Cardiac muscle cell (in vitro differentiated cells and primary cell): ENCODE results near the gene LKAAEAR1. TPM values are rescaled to one million over a fixed set of nuclear protein-coding genes. Genes with fewer than 3 reads are reported as not detected.

Source experiments
- polyA plus RNA-seq: library from polyadenylated mRNA; unstranded; fragments of >200 nt; fragmentation: Nextera tagmentation; extraction: Ambion mirVana; gene quantifications from 2 replicates; pipeline ENCODE4 v1.2.1, GENCODE V29; 2016
- total RNA-seq: library from RNA; depleted of rRNA; stranded (reverse); fragments of >200 nt; gene quantifications from 2 replicates; pipeline ENCODE4 v1.2.3, GENCODE V29; 2016

The LKAAEAR1 gene
- total and polyA plus RNA-seq, 2 experiments from 2014 or later: 0.21 to 2.2 TPM

Other genes starting within 250 kb of the LKAAEAR1 start
- not detected in 2 replicates for gene ABHD16B, start 222.9 kb downstream of the LKAAEAR1 start, total RNA-seq
- gene ABHD16B, start 222.9 kb downstream of the LKAAEAR1 start, polyA plus RNA-seq: 3.4 and 4.6 TPM in 2 replicates
- gene TPD52L2, start 219.1 kb downstream of the LKAAEAR1 start, total RNA-seq: 103 and 105 TPM in 2 replicates
- gene TPD52L2, start 219.1 kb downstream of the LKAAEAR1 start, polyA plus RNA-seq: 114 and 121 TPM in 2 replicates
- 37.7 and 45.4 TPM in 2 replicates for gene DNAJC5, start 189.3 kb downstream of the LKAAEAR1 start, total RNA-seq
- gene DNAJC5, start 189.3 kb downstream of the LKAAEAR1 start, polyA plus RNA-seq: 9.4 and 10.2 TPM in 2 replicates
- 40.2 and 53.5 TPM in 2 replicates for gene UCKL1, start 128.0 kb downstream of the LKAAEAR1 start, total RNA-seq
- gene UCKL1, start 128.0 kb downstream of the LKAAEAR1 start, polyA plus RNA-seq: 84.2 and 96.3 TPM in 2 replicates
- 41.6 and 45.8 TPM in 2 replicates for gene ZNF512B, start 114.5 kb downstream of the LKAAEAR1 start, total RNA-seq
- 13.7 and 15.3 TPM in 2 replicates for gene ZNF512B, start 114.5 kb downstream of the LKAAEAR1 start, polyA plus RNA-seq
- 20.3 and 20.8 TPM in 2 replicates for gene SAMD10, start 104.8 kb downstream of the LKAAEAR1 start, total RNA-seq
- 22.6 and 36.5 TPM in 2 replicates for gene SAMD10, start 104.8 kb downstream of the LKAAEAR1 start, polyA plus RNA-seq
- gene PRPF6, start 103.3 kb downstream of the LKAAEAR1 start, total RNA-seq: 62.6 and 67.6 TPM in 2 replicates
- 73.5 and 78.7 TPM in 2 replicates for gene PRPF6, start 103.3 kb downstream of the LKAAEAR1 start, polyA plus RNA-seq
- gene C20orf204, start 48.2 kb downstream of the LKAAEAR1 start, total RNA-seq: 0.88 and 2.2 TPM in 2 replicates
- gene C20orf204, start 48.2 kb downstream of the LKAAEAR1 start, polyA plus RNA-seq: 0.35 and 0.76 TPM in 2 replicates
- gene SOX18, start 34.8 kb downstream of the LKAAEAR1 start, total RNA-seq: 0.06 and 0.14 TPM in 2 replicates
- 3.5 TPM in 1 of 2 replicates, not detected in the other for gene SOX18, start 34.8 kb downstream of the LKAAEAR1 start, polyA plus RNA-seq
- gene TCEA2, start 21.2 kb downstream of the LKAAEAR1 start, total RNA-seq: 96.0 and 97.3 TPM in 2 replicates
- 157 and 169 TPM in 2 replicates for gene TCEA2, start 21.2 kb downstream of the LKAAEAR1 start, polyA plus RNA-seq
- gene RGS19, start 4.9 kb downstream of the LKAAEAR1 start, total RNA-seq: 12.3 and 14.1 TPM in 2 replicates
- 9.0 and 12.9 TPM in 2 replicates for gene RGS19, start 4.9 kb downstream of the LKAAEAR1 start, polyA plus RNA-seq
- gene OPRL1, start 4.3 kb downstream of the LKAAEAR1 start, total RNA-seq: 5.3 and 9.6 TPM in 2 replicates
- 2.1 and 2.9 TPM in 2 replicates for gene OPRL1, start 4.3 kb downstream of the LKAAEAR1 start, polyA plus RNA-seq
- gene NPBWR2, start 23.2 kb upstream of the LKAAEAR1 start, total RNA-seq: not detected in 2 replicates
- gene NPBWR2, start 23.2 kb upstream of the LKAAEAR1 start, polyA plus RNA-seq: not detected in 2 replicates
- gene MYT1, start 80.1 kb upstream of the LKAAEAR1 start, total RNA-seq: 0.35 and 0.39 TPM in 2 replicates
- gene MYT1, start 80.1 kb upstream of the LKAAEAR1 start, polyA plus RNA-seq: 0.50 and 0.72 TPM in 2 replicates
- 157 and 186 TPM in 2 replicates for gene PCMTD2, start 171.3 kb upstream of the LKAAEAR1 start, total RNA-seq
- gene PCMTD2, start 171.3 kb upstream of the LKAAEAR1 start, polyA plus RNA-seq: 50.4 and 51.0 TPM in 2 replicates